Subcutaneous adipose tissue (tissue), 4 donors: ENCODE measurements around the gene TNIP3. TPM values are rescaled to one million over a fixed set of nuclear protein-coding genes. Genes with fewer than 3 reads are reported as not detected.

Source experiments
- total RNA-seq, 4 donors: library from RNA; depleted of rRNA; stranded (reverse); fragments of >200 nt; gene quantifications; one replicate each; pipeline ENCODE4 v1.1.0, GENCODE V29; 2016
- TF ChIP-seq, protein P1 (sequence below): fragments of 450-650 bp; IDR thresholded peaks from one replicate; pipeline ENCODE4 v1.5.1; 2016; ENCODE audit warnings: low read depth, mild to moderate bottlenecking, control low read depth, antibody characterized with exemption, moderate library complexity

The TNIP3 gene
- total RNA-seq, 4 donors from 2014 or later, result 0.34 TPM; not detected in 3

GRCh38 chr4:121187206-121187605 lies 23.1 kb upstream of the TNIP3 start:
- TF ChIP-seq, protein P1, sequence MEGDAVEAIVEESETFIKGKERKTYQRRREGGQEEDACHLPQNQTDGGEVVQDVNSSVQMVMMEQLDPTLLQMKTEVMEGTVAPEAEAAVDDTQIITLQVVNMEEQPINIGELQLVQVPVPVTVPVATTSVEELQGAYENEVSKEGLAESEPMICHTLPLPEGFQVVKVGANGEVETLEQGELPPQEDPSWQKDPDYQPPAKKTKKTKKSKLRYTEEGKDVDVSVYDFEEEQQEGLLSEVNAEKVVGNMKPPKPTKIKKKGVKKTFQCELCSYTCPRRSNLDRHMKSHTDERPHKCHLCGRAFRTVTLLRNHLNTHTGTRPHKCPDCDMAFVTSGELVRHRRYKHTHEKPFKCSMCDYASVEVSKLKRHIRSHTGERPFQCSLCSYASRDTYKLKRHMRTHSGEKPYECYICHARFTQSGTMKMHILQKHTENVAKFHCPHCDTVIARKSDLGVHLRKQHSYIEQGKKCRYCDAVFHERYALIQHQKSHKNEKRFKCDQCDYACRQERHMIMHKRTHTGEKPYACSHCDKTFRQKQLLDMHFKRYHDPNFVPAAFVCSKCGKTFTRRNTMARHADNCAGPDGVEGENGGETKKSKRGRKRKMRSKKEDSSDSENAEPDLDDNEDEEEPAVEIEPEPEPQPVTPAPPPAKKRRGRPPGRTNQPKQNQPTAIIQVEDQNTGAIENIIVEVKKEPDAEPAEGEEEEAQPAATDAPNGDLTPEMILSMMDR, result no peak

GRCh38 chr4:121185960-121186359 lies 21.8 kb upstream of the TNIP3 start:
- TF ChIP-seq, protein P1, result no peak

GRCh38 chr4:121183989-121184388 lies 19.9 kb upstream of the TNIP3 start:
- TF ChIP-seq, protein P1, result no peak

DNA sequence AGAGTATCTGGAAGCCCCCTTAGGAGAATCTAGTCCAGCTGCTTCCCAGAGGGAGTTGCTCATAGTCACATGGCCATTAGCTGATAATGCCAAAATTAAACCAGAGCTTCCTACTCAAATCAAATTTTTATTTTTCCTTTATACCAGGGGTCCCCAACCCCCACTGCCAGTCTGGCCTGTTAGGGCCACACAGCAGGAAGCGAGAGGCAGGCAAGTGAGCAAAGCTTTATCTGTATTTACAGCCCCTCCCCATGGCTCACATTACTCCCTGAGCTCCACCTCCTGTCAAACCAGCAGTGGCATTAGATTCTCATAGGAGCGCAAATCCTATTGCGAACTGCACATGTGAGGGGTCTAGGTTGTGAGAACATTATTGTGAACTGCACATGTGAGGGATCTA lies 19.2 kb upstream of the TNIP3 start:
- TF ChIP-seq, protein P1, result no peak

DNA sequence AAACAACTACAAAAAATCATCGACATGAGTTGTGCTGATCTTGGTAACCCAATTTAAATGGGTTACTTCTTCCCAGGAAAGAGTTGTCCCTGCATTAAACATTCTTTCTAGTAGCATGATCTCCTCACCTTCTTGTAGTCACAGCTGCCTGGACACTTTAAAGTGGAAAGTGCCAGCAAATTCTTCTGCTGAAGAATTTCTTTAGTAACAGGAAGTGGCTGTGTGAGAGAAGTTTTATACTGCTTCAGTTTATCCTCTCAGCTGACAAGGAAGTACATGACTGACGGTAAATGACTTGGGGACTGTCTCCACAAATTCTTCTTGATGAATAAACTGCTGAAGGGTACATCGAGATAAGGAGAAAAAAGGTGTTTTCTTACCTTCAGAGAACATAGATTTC lies 18.2 kb upstream of the TNIP3 start:
- TF ChIP-seq, protein P1, result no peak

DNA sequence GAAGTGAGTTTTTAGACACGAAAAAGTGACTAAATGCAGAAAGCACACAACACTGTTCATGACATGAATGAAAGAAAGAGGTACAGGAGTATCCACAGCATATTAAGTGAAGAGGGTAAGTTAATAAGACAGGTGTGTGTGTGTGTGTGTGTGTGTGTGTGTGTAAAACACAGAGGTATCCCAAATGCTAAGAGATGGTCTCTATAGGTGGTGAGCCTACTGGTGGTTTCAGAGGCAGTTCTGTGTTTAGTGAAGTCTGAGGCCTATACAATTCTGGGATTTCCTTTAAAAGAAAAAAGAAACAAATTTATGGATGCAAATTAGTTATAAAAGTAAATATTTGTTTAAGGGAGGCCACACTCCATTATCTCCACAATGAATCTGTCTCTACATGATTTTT lies 17.4 kb upstream of the TNIP3 start:
- TF ChIP-seq, protein P1, result no peak

GRCh38 chr4:121180558-121180957 lies 16.4 kb upstream of the TNIP3 start:
- TF ChIP-seq, protein P1, result no peak
